Parathyroid adenoma (tissue), 2 donors: Measurements from ENCODE around the gene DYNC1I1.

Source experiments
- H2AFZ ChIP-seq: fragments of 300-600 bp; sonication (generic); one replicate; pipeline ENCODE4 v1.7.0; 2017; ENCODE audit warnings: antibody characterized with exemption, mild to moderate bottlenecking
- H3K27ac ChIP-seq: fragments of 300-600 bp; sonication (generic); one replicate; pipeline ENCODE4 v1.7.0; 2017
- H3K27me3 ChIP-seq: fragments of 300-600 bp; sonication (generic); one replicate; pipeline ENCODE4 v1.7.0; 2017; ENCODE audit warnings: low read length; ENCODE audit not compliant: control insufficient read depth, insufficient read depth
- H3K36me3 ChIP-seq: fragments of 300-600 bp; sonication (generic); one replicate; pipeline ENCODE4 v1.7.0; 2017; ENCODE audit warnings: low read length; ENCODE audit not compliant: control insufficient read depth, insufficient read depth
- H3K4me1 ChIP-seq: fragments of 300-600 bp; sonication (generic); one replicate; pipeline ENCODE4 v1.7.0; 2017; ENCODE audit warnings: control low read depth
- H3K4me2 ChIP-seq: fragments of 300-600 bp; sonication (generic); one replicate; pipeline ENCODE4 v1.7.0; 2017; ENCODE audit warnings: low read length
- H3K4me3 ChIP-seq: fragments of 300-600 bp; sonication (generic); one replicate; pipeline ENCODE4 v1.7.0; 2017; ENCODE audit warnings: low read depth, low read length
- H3K79me2 ChIP-seq: fragments of 300-600 bp; sonication (generic); one replicate; pipeline ENCODE4 v1.7.0; 2017; ENCODE audit warnings: control low read depth
- H3K9ac ChIP-seq: fragments of 300-600 bp; sonication (generic); one replicate; pipeline ENCODE4 v1.7.0; 2017; ENCODE audit warnings: mild to moderate bottlenecking
- H3K9me3 ChIP-seq: fragments of 300-600 bp; sonication (generic); one replicate; pipeline ENCODE4 v1.7.0; 2017; ENCODE audit warnings: low read length; ENCODE audit not compliant: control insufficient read depth
- TF ChIP-seq, protein P1 (sequence below): fragments of 300-600 bp; sonication (generic); IDR thresholded peaks from one replicate; pipeline ENCODE4 v1.7.0; 2017; ENCODE audit warnings: antibody characterized with exemption, mild to moderate bottlenecking
- donor health status: primary hyperparathyroidism.

DYNC1I1 gene

DNA sequence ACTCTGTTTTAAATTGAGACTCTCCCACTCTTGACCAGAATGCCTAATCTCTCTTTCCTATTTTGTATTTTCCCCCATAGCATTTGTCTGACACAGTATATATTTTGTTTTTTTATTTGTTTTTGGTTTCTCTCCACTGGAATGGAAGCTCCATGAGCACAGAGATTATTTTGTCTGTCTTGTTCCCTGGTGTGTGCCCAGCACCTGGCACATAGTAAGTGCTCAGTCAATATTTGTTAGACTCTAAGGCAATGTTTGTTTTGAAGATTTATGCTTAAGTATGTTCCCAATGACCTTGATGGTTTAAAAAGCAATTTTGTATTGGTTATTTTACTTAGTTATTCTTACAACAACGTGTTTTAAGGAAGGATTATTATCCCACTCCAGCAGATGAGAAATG lies 201.8 kb downstream of the DYNC1I1 start:
- Histone ChIP-seq H3K9ac (no peak overlapping the region), H3K4me2 (no peak overlapping the region), H3K79me2 (no peaks in the 10 kb centered on the region), H3K4me1 (no peaks in the 10 kb centered on the region), H3K36me3 (no peaks in the 10 kb centered on the region), H3K4me3 (no peak overlapping the region), H3K9me3 (no peaks in the 10 kb centered on the region), H2AFZ (no peak overlapping the region), H3K27me3 (no peaks in the 10 kb centered on the region), H3K27ac (no peak overlapping the region)
- TF ChIP-seq, protein P1, sequence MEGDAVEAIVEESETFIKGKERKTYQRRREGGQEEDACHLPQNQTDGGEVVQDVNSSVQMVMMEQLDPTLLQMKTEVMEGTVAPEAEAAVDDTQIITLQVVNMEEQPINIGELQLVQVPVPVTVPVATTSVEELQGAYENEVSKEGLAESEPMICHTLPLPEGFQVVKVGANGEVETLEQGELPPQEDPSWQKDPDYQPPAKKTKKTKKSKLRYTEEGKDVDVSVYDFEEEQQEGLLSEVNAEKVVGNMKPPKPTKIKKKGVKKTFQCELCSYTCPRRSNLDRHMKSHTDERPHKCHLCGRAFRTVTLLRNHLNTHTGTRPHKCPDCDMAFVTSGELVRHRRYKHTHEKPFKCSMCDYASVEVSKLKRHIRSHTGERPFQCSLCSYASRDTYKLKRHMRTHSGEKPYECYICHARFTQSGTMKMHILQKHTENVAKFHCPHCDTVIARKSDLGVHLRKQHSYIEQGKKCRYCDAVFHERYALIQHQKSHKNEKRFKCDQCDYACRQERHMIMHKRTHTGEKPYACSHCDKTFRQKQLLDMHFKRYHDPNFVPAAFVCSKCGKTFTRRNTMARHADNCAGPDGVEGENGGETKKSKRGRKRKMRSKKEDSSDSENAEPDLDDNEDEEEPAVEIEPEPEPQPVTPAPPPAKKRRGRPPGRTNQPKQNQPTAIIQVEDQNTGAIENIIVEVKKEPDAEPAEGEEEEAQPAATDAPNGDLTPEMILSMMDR: no peak

DNA sequence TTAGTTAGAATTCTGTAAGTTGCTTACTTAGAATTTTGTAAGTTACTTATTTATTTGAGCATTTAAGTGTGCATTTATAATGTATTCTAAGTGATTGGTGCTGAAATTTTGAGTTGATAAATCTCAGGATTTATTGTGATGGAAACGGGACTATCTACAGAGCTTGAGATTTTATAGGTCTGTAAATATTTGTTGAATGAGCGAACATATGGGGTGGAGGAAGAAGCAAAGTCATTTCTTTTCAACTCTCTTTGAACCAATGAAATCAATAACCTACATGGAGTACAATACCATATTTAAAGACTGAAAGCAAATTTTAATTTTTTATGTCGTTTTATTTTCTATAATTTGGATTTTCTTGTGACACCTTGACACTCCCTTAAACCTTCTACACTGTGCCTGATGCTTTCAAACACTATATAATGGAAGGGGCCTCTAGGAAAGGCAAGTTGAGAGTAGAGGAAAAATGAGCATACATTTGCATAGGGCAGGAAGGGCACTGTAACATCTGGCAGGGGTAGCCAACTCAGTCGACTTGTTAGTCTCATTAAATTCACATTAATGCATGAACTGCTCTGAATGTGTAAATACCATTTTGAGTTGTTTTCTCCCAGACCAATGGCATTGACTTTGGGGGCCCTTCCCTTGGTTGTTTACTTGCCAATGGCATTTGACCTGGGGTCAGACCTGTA lies 204.2 kb downstream of the DYNC1I1 start:
- Histone ChIP-seq H3K9ac (no peak overlapping the region), H3K27ac (no peak overlapping the region), H2AFZ (no peak overlapping the region), H3K27me3 (no peaks in the 10 kb centered on the region), H3K36me3 (no peaks in the 10 kb centered on the region), H3K4me2 (no peak overlapping the region), H3K79me2 (no peaks in the 10 kb centered on the region), H3K4me3 (no peak overlapping the region), H3K9me3 (no peaks in the 10 kb centered on the region), H3K4me1 (peaks cover 4% of the 10 kb centered on the region)
- TF ChIP-seq, protein P1: no peak

DNA sequence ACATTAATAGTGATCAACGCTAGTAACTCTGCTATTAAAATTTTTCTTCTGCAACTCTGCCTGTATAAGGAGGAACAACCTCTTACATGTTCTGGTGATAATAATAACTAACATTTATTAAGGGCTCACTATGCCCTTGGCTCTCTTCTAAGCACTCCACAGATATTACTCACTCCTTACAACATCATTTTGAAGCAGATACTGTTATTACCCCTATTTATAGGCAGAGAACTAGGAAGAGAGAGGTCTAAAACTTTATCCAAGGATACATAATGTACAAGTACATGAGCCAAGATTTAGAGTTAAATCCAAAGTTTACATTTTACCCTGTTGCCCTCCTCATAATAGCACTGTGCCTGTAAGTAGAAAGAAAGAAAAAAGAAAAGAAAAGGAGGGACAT lies 205.6 kb downstream of the DYNC1I1 start:
- Histone ChIP-seq H3K4me1 (peaks cover 4% of the 10 kb centered on the region), H3K9me3 (no peaks in the 10 kb centered on the region), H3K27ac (no peak overlapping the region), H3K4me3 (no peak overlapping the region), H3K9ac (no peak overlapping the region), H3K36me3 (no peaks in the 10 kb centered on the region), H3K27me3 (no peaks in the 10 kb centered on the region), H2AFZ (no peak overlapping the region), H3K79me2 (no peaks in the 10 kb centered on the region), H3K4me2 (no peak overlapping the region)
- TF ChIP-seq, protein P1: no peak

DNA sequence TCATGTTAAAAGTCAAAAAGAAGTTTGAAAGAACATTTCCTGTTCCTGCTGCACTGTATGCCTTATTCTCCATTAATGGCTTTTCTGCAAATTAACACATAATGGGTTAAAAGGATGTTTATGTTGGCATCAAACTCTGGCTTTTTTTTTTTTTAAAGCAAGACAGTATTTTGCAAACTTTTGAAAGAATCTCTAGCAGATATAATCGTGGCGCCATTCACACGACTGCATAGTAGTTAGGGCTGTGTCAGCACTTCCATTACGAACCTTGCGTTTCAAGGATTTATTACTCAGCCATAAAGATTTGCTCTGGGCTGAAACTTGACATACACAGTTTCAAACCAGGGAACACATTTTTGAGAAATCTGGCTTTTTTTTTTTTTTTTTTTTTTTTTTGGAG lies 207.8 kb downstream of the DYNC1I1 start:
- Histone ChIP-seq H3K36me3 (no peaks in the 10 kb centered on the region), H3K4me3 (no peak overlapping the region), H2AFZ (no peak overlapping the region), H3K4me2 (peak overlapping the region; percentile 5), H3K4me1 (peaks cover 4% of the 10 kb centered on the region), H3K27ac (no peak overlapping the region), H3K27me3 (no peaks in the 10 kb centered on the region), H3K9me3 (no peaks in the 10 kb centered on the region), H3K79me2 (no peaks in the 10 kb centered on the region), H3K9ac (no peak overlapping the region)
- TF ChIP-seq, protein P1: no peak

DNA sequence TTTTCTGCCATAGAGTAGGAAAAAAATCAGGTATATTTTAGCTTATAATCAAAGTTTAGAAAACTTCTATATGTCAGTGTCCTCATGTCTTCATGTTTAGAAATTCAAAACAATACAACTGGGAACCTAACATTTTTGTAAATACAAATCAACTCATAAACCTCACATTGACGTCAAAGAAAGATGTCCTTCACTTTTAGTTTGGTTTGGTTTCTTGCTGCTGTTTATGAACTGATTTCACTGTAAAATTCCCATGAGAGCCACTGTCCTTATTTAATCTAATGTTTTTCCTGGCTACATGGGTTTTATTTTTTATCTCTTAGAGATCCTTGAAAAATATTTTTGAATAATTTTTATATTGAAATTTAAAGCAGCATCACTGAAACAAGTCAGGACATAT lies 208.4 kb downstream of the DYNC1I1 start:
- H2AFZ ChIP-seq: no peak overlapping the region
- TF ChIP-seq, protein P1: no peak
- H3K36me3 ChIP-seq: no peaks in the 10 kb centered on the region
- no peaks in the 10 kb centered on the region for H3K79me2 ChIP-seq
- H3K27ac ChIP-seq: no peak overlapping the region
- H3K4me1 ChIP-seq: peaks cover 4% of the 10 kb centered on the region
- H3K27me3 ChIP-seq: no peaks in the 10 kb centered on the region
- peak overlapping the region; percentile 5 for H3K4me2 ChIP-seq
- no peaks in the 10 kb centered on the region for H3K9me3 ChIP-seq
- no peak overlapping the region for H3K4me3 ChIP-seq
- H3K9ac ChIP-seq: no peak overlapping the region
